Nephron progenitor cell (in vitro differentiated cells): Measurements from ENCODE around the gene IGFBP3.

Experiments
- DNase-seq: peaks from one replicate; pipeline ENCODE4 v3.0.0; 2021
- H3K27ac Mint-ChIP-seq: 2 replicates; pipeline ENCODE4 v1.8.0; 2021; ENCODE audit warnings: mild to moderate bottlenecking, moderate library complexity, mixed read lengths
- H3K27me3 Mint-ChIP-seq: 2 replicates; pipeline ENCODE4 v1.8.0; 2021; ENCODE audit warnings: mild to moderate bottlenecking, low read depth, mixed read lengths; ENCODE audit not compliant: poor library complexity
- H3K36me3 Mint-ChIP-seq: 2 replicates; pipeline ENCODE4 v1.8.0; 2021; ENCODE audit warnings: low read depth, mixed read lengths
- H3K4me1 Mint-ChIP-seq: 2 replicates; pipeline ENCODE4 v1.8.0; 2021; ENCODE audit warnings: mixed read lengths
- H3K4me3 Mint-ChIP-seq: 2 replicates; pipeline ENCODE4 v1.8.0; 2021; ENCODE audit warnings: mild to moderate bottlenecking, moderate library complexity, mixed read lengths
- H3K9me3 Mint-ChIP-seq: 2 replicates; pipeline ENCODE4 v1.8.0; 2021; ENCODE audit warnings: mild to moderate bottlenecking, moderate library complexity, mixed read lengths
- CTCF ChIP-seq: fragments of 200-600 bp; sonication (generic); IDR thresholded peaks from 2 replicates; pipeline ENCODE4 v1.5.0; 2021; ENCODE audit warnings: antibody characterized with exemption

Gene IGFBP3

GRCh38 chr7:45890125-45890901, 30.8 kb downstream of the IGFBP3 start:
- H3K4me1 Mint-ChIP-seq: peaks cover 39% of the 10 kb centered on the region

GRCh38 chr7:45889367-45890067, 31.6 kb downstream of the IGFBP3 start:
- Mint-ChIP-seq H3K9me3 (no peaks in the 10 kb centered on the region), H3K4me1 (peaks cover 47% of the 10 kb centered on the region), H3K27me3 (peaks cover 95% of the 10 kb centered on the region), H3K36me3 (no peaks in the 10 kb centered on the region), H3K4me3 (peak overlapping the region; percentile 69), H3K27ac (no peak overlapping the region)
- TF ChIP-seq CTCF: no peak
- DNase-seq: no peak

More at GRCh38 chr7:45890125-45890901, 30.8 kb downstream of the IGFBP3 start:
- H3K27me3 Mint-ChIP-seq: peaks cover 94% of the 10 kb centered on the region
- H3K36me3 Mint-ChIP-seq: no peaks in the 10 kb centered on the region
- TF ChIP-seq CTCF: no peak
- no peak overlapping the region for H3K4me3 Mint-ChIP-seq
- no peak for DNase-seq
- no peaks in the 10 kb centered on the region for H3K9me3 Mint-ChIP-seq
- H3K27ac Mint-ChIP-seq: no peak overlapping the region

GRCh38 chr7:45888993-45889366, 32.1 kb downstream of the IGFBP3 start:
- DNase-seq: no peak
- no peaks in the 10 kb centered on the region for H3K9me3 Mint-ChIP-seq
- peaks cover 53% of the 10 kb centered on the region for H3K4me1 Mint-ChIP-seq
- H3K4me3 Mint-ChIP-seq: peak overlapping the region; percentile 69
- no peak overlapping the region for H3K27ac Mint-ChIP-seq
- no peak for TF ChIP-seq CTCF
- H3K36me3 Mint-ChIP-seq: no peaks in the 10 kb centered on the region
- peaks cover 95% of the 10 kb centered on the region for H3K27me3 Mint-ChIP-seq

- Mint-ChIP-seq H3K36me3 (no peaks in the 10 kb centered on the region), H3K4me1 (peaks cover 54% of the 10 kb centered on the region), H3K27me3 (peaks cover 94% of the 10 kb centered on the region), H3K4me3 (peak within 1 kb of the TSS; percentile 84), H3K27ac (no peak within 1 kb of the TSS), H3K9me3 (no peaks in the 10 kb centered on the region)
- peak; percentile 63 for DNase-seq
- no peak for TF ChIP-seq CTCF
Observed at GRCh38 chr7:45888185-45888992, 32.7 kb downstream of the IGFBP3 start, which contains the start of gene IGFBP1. IGFBP1 (plus strand) TSS chr7:45888488; CDS start chr7:45888653, 165 bp downstream.

GRCh38 chr7:45886931-45887667, 34.0 kb downstream of the IGFBP3 start:
- H3K36me3 Mint-ChIP-seq: no peaks in the 10 kb centered on the region
- no peak for DNase-seq
- H3K4me1 Mint-ChIP-seq: peaks cover 54% of the 10 kb centered on the region
- H3K4me3 Mint-ChIP-seq: no peak overlapping the region
- no peaks in the 10 kb centered on the region for H3K9me3 Mint-ChIP-seq
- H3K27ac Mint-ChIP-seq: no peak overlapping the region
- peaks cover 83% of the 10 kb centered on the region for H3K27me3 Mint-ChIP-seq
- no peak for TF ChIP-seq CTCF
